Measurements from ENCODE around the gene CERS6. TPM values are rescaled to one million over a fixed set of nuclear protein-coding genes. Genes with fewer than 3 reads are reported as not detected.

The CERS6 gene
- total and polyA plus RNA-seq, 2 experiments from 2014 or later, result 40.9 to 99.1 TPM

DNA sequence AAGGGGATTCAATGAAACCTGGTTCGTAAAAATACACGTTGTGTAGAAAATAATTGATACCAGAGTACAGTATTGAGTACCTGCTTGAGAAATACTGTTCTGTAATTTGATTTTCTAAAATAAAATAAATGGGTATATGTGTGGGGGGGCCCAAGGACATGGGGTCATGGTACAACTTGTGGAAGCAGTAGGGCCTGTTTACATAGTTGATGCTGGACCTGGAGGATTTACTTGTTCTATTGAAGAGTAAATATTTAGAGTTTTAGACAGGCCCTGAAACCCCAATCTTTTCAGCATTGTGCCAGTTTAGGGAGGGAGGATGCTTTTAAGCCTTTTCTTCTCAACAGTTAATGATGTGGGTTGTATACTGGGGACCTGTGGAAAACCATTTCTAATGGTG, 11.7 kb downstream of the CERS6 start:
- H3K4me1 ChIP-seq (ENCODE audit: insufficient read depth), result peaks cover 57% of the 10 kb centered on the region
- peaks cover 95% of the 10 kb centered on the region for H3K79me2 ChIP-seq
- WGBS (ENCODE audit: low lambda C conversion rate, missing lambda C conversion rate), result 68% methylated on average over 2 of the region's 2 CpGs

DNA sequence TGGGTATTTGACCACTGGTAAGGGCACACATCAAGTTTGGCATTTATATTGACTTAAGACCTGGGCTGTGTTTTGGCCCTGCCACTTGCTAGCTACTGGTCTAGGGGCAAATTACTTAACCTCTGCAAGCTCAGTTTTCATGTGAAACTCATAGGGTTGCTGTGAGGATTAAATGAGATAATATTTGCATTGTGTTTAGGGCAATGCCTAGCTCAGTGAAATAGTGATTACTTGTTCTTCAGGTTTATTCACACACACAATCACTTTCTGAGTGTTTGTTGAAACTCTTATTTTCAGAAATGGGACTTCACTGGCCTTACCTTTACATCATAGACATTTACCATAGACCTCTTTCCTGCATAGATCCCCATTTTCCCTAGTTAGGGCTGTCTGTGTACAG, 12.3 kb downstream of the CERS6 start:
- Histone ChIP-seq H3K27ac (no peak overlapping the region), H3K9me3 (ENCODE audit: low read depth) (no peaks in the 10 kb centered on the region), H2AFZ (no peak overlapping the region), H3K4me1 (ENCODE audit: insufficient read depth) (peaks cover 57% of the 10 kb centered on the region), H3K4me3 (no peak overlapping the region), H3K4me2 (peak overlapping the region; percentile 55), H3K36me3 (replicated peaks; ENCODE audit: insufficient read depth, low read depth) (no peaks in the 10 kb centered on the region), H3K9me2 (replicated peaks; ENCODE audit: insufficient read depth) (no peaks in the 10 kb centered on the region), H3K27me3 (no peaks in the 10 kb centered on the region), H3K79me2 (peaks cover 95% of the 10 kb centered on the region), H4K20me1 (ENCODE audit: insufficient read depth, poor library complexity, severe bottlenecking) (peaks cover 29% of the 10 kb centered on the region)
- no peak for DNase-seq (ENCODE audit: low spot score)
- TF ChIP-seq, protein P1, sequence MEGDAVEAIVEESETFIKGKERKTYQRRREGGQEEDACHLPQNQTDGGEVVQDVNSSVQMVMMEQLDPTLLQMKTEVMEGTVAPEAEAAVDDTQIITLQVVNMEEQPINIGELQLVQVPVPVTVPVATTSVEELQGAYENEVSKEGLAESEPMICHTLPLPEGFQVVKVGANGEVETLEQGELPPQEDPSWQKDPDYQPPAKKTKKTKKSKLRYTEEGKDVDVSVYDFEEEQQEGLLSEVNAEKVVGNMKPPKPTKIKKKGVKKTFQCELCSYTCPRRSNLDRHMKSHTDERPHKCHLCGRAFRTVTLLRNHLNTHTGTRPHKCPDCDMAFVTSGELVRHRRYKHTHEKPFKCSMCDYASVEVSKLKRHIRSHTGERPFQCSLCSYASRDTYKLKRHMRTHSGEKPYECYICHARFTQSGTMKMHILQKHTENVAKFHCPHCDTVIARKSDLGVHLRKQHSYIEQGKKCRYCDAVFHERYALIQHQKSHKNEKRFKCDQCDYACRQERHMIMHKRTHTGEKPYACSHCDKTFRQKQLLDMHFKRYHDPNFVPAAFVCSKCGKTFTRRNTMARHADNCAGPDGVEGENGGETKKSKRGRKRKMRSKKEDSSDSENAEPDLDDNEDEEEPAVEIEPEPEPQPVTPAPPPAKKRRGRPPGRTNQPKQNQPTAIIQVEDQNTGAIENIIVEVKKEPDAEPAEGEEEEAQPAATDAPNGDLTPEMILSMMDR (IDR thresholded peaks at IDR 0.05; ENCODE audit: poor library complexity), result no peak
- no peak for TF ChIP-seq EZH2 (IDR thresholded peaks at IDR 0.05; ENCODE audit: borderline replicate concordance)
- TF ChIP-seq EZH2phosphoT487 (IDR thresholded peaks at IDR 0.05; ENCODE audit: low read depth, severe bottlenecking, unreplicated experiment), result no peak

More for the DNA sequence above, 11.7 kb downstream of the CERS6 start:
- no peak for TF ChIP-seq EZH2phosphoT487 (IDR thresholded peaks at IDR 0.05; ENCODE audit: low read depth, severe bottlenecking, unreplicated experiment)
- TF ChIP-seq, protein P1 (IDR thresholded peaks at IDR 0.05; ENCODE audit: poor library complexity), result no peak
- no peak for TF ChIP-seq EZH2 (IDR thresholded peaks at IDR 0.05; ENCODE audit: borderline replicate concordance)
- H3K27ac ChIP-seq, result no peak overlapping the region
- peak overlapping the region; percentile 55 for H3K4me2 ChIP-seq
- H3K9me3 ChIP-seq (ENCODE audit: low read depth), result no peaks in the 10 kb centered on the region
- H3K9me2 ChIP-seq (replicated peaks; ENCODE audit: insufficient read depth), result no peaks in the 10 kb centered on the region
- no peak for DNase-seq (ENCODE audit: low spot score)
- H4K20me1 ChIP-seq (ENCODE audit: insufficient read depth, poor library complexity, severe bottlenecking), result peaks cover 29% of the 10 kb centered on the region
- no peak overlapping the region for H2AFZ ChIP-seq
- no peaks in the 10 kb centered on the region for H3K36me3 ChIP-seq (replicated peaks; ENCODE audit: insufficient read depth, low read depth)
- no peak overlapping the region for H3K4me3 ChIP-seq
- H3K27me3 ChIP-seq, result no peaks in the 10 kb centered on the region

DNA sequence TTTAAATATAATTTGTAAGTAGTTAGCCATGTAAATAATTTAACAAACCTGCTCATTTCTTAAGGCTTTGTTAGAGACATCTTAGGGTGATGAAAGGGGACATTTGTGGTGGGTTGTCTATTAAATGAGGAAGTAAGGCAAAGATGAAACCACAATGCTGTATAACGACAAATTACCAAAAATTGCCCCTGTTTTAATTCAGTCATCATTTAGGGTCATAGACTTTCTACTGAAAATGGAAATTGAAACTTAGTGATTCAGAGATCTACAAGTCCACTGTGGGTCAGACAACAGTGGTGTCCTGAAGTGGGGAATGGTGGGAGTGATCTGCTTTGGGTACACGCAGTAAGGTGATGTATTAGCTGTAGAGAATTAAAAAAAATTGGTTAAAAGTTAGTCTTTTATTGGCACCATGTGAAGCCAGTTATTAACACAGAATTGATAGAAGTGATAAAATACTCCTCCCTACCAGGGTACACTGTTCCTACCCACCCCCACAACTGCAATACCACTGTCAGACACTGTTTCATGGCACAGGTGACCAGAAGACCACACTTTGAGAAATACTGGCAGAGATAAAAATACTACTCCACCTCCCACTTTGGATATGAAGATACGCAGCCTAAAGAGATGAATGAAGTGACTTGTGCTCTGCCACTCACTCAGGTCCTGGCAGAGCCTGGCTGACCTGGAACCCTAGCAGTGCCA, 13.4 kb downstream of the CERS6 start:
- H2AFZ ChIP-seq, result no peak overlapping the region
- peak overlapping the region; percentile 41 for H3K27ac ChIP-seq
- no peak overlapping the region for H3K4me2 ChIP-seq
- no peaks in the 10 kb centered on the region for H3K27me3 ChIP-seq
- TF ChIP-seq EZH2 (IDR thresholded peaks at IDR 0.05; ENCODE audit: borderline replicate concordance), result no peak
- no peak for TF ChIP-seq EZH2phosphoT487 (IDR thresholded peaks at IDR 0.05; ENCODE audit: low read depth, severe bottlenecking, unreplicated experiment)
- TF ChIP-seq, protein P1 (IDR thresholded peaks at IDR 0.05; ENCODE audit: poor library complexity), result no peak
- peaks cover 57% of the 10 kb centered on the region for H3K4me1 ChIP-seq (ENCODE audit: insufficient read depth)
- DNase-seq (ENCODE audit: low spot score), result no peak
- no peaks in the 10 kb centered on the region for H3K36me3 ChIP-seq (replicated peaks; ENCODE audit: insufficient read depth, low read depth)
- peaks cover 29% of the 10 kb centered on the region for H4K20me1 ChIP-seq (ENCODE audit: insufficient read depth, poor library complexity, severe bottlenecking)
- no peak overlapping the region for H3K4me3 ChIP-seq
- 94% methylated on average over 3 of the region's 3 CpGs for WGBS (ENCODE audit: low lambda C conversion rate, missing lambda C conversion rate)
- H3K9me2 ChIP-seq (replicated peaks; ENCODE audit: insufficient read depth), result no peaks in the 10 kb centered on the region
- H3K79me2 ChIP-seq, result peaks cover 95% of the 10 kb centered on the region
- H3K9me3 ChIP-seq (ENCODE audit: low read depth), result no peaks in the 10 kb centered on the region
